HG03565 (cell line): ENCODE data around the gene MRTFA.
"Not testable (repeated sequence)": the region's sequence is repeated elsewhere in the genome, so short reads cannot be mapped to it uniquely, and the experiment has no call there.

Experiments
- ATAC-seq: cut with Tn5 transposase; IDR thresholded peaks from one replicate; pipeline ENCODE4 v1.9.1; 2021; ENCODE audit warnings: mild to moderate bottlenecking, moderate library complexity; ENCODE audit not compliant: unreplicated experiment

The MRTFA gene

GRCh38 chr22:40403651-40404050 lies 232.9 kb downstream of the MRTFA start:
- ATAC-seq: no peak

- no peak for ATAC-seq
These were observed 233.4 kb downstream of the MRTFA start for GRCh38 chr22:40403141-40403540.

- no peak for ATAC-seq
These were observed 234.5 kb downstream of the MRTFA start for GRCh38 chr22:40401981-40402406.

DNA sequence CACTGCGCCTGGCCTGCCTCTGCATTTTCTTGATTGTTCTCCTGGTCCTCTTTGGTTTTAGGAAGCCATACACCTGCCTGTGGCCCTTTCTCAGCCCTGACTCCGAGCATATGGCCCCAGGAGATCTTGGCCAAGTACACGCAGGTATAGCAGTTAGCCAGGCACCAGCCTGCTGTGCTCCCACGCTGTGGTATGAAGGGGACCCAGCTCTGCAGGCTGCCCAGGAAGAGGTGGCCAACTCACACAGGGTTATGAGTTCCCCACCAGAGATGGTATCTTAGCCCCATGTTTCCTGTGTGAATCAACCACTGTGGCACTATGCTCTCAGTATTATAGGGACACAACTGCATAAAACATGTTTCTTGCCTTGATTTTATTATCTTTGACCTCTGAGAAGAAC lies 235.0 kb downstream of the MRTFA start:
- no peak for ATAC-seq

DNA sequence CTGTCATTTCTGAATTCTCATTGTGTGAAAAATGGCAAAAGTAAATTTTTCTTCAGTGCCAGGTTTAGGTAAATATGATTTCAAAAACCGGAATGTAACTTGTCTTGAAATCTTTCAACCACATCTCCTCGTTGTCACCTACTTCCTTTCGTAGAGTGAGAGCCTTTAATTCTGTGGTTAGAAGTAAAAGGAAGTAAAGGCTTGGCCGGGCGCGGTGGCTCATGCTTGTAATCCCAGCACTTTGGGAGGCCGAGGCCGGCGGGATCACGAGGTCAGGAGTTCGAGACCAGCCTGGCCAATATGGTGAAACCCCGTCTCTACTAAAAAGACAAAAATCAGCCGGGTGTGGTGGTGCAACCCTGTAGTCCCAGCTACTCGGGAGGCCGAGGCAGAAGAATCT lies 236.4 kb downstream of the MRTFA start:
- no peak for ATAC-seq

DNA sequence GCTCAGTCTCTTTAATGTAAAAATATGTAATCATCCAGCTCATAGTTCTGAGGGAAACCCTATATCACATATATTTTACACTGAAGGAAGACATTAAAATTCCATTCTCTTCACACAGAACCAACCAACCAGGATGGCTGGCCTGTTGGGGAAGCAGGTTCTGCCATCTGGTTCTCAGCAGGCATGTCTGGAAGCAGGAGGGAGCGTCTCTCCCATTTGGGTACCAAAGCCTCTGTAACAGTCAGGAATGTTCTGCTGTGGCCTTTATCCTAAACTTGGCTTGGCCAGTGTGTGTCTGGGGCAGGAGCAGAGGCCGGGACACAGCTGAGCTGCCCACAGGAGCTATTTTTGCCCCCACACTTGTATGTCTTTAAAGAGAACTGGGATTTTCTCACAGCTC lies 236.9 kb downstream of the MRTFA start:
- no peak for ATAC-seq

DNA sequence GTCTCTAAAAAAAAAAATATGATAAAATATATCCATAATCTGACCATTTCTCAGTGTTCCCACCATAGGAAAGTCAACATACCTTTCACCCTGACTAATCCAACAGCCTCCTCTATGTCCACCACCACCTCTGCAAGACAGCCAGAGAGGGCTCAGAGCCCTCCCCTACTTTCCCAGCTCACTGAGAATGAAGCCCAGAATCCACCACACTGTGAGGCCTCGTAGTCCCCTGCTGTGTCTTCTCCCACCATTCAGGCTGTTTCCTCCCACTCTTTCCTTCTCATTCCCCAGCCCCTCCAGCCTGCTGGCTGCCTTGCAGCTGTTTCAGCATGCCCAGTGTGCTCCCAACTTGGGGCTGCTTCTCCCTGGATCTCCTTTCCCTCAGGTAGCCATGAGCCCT lies 239.1 kb downstream of the MRTFA start:
- ATAC-seq: no peak

DNA sequence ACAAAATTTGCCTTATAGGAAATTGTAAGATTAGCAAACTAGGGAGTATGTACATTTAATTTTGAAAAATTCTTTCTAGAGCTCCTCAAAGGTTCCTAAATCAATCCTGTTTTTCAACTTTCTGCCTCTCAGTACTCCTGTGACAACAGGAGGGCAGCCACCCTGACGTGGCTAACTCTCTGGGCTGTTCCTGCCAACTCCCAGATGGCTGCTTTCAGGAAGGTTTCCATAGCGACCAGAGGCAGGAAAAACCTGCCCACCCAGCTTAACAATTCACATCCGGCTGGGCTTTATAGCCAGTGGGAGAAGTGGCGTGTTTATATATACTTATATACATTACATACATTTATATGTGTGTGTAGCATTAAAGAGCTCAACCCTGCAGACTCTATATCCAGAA lies 239.6 kb downstream of the MRTFA start:
- no peak for ATAC-seq

- no peak for ATAC-seq
These were observed 240.9 kb downstream of the MRTFA start for GRCh38 chr22:40395607-40396006.

DNA sequence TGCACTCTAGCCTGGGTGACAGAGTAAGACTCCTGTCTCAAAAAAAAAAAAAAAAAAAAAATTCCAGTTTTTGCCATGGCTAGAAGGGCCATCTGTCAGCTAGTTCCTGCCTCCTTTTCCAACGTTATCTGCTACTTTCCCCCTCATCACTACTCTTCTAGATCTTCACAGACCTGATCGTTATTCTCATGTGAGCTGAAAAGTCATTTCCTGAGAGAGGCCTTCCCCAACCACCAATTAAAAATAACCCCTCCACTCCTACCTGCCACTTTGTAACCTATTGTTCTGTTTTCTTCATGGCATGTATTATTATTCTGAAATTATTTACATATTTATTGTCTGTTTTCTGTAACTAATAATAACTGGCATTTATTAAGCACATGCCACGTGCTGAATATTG lies 241.9 kb downstream of the MRTFA start:
- ATAC-seq: no peak

GRCh38 chr22:40392618-40393017 lies 243.9 kb downstream of the MRTFA start:
- ATAC-seq: no peak

DNA sequence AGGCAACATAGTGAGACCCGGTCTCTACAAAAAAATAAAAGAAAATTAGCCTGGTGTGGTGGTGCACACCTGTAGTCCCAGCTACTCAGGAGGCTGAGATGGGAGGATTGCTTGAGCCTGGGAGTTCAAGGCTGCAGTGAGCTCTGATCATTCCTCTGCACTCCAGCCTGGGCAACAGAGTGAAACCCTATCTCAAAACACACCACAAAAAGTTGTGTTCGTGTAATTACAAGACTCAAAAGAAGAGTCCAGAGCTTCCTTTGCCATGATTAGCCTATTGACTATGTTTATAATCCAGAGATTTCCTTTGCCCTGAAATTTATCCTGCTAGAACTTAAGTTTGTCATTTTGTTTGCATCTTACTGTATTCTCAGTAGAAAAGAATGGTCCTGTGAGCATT lies 245.1 kb downstream of the MRTFA start:
- ATAC-seq: no peak

- ATAC-seq: no peak
These were observed 248.3 kb downstream of the MRTFA start for GRCh38 chr22:40388231-40388630.

DNA sequence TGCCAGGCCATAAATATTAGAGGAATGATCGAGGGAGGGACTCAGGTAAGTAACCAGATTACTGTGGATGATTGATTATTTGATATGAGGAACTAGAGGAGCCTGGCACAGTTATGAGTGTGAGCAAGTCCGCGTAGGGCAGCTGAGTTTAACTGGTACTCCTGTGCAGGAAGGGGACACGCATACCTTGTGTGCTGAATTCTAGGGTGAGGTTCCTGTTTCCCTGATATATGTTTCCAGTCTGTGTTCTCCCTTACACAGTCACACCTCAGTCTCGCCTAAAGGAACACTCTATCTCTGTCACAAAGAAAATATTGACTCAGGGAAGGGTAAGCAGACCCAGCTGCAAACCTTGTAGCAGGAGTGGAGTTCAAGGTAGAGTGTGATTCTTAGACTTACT lies 248.8 kb downstream of the MRTFA start:
- no peak for ATAC-seq

GRCh38 chr22:40385036-40385782 lies 251.3 kb downstream of the MRTFA start:
- no peak for ATAC-seq

- no peak for ATAC-seq
These were observed 252.6 kb downstream of the MRTFA start for GRCh38 chr22:40383905-40384304.

- no peak for ATAC-seq
These were observed 255.1 kb downstream of the MRTFA start for GRCh38 chr22:40381461-40381860.

DNA sequence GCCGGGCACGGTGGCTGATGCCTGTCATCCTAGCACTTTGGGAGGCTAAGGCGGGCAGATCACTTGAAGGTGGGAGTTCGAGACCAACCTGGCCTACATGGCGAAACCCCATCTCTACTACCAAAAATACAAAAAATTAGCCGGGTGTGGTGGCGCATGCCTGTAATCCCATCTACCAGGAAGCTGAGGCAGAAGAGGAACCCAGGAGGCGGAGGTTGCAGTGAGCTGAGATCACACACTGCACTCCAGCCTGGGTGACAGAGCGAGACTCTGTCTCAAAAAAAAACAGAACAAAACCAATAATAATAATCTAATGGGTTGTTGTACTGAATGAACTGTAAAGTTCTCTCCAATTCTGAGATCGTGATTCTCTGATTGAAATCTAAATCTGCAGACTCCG lies 258.1 kb downstream of the MRTFA start:
- ATAC-seq: not testable (repeated sequence)

DNA sequence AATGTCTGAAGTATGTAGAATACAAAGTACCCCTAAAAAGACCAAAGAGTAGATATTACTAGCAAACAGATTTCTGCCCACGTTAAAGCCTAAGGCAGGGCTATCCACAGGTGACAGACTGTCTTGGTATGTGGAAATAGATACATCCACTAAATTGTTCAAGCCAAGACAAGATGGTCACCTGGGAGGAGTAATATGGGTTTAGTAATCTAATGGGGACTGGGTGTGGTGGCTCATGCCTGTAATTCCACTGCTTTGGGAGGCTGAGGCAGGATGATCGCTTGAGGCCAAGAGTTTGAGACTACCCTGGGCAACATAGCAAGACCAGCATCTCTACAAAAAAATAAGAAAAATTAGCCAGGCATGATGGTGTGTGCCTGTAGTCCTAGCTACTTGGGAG lies 258.6 kb downstream of the MRTFA start:
- no peak for ATAC-seq

GRCh38 chr22:40376149-40376548 lies 260.4 kb downstream of the MRTFA start:
- no peak for ATAC-seq

DNA sequence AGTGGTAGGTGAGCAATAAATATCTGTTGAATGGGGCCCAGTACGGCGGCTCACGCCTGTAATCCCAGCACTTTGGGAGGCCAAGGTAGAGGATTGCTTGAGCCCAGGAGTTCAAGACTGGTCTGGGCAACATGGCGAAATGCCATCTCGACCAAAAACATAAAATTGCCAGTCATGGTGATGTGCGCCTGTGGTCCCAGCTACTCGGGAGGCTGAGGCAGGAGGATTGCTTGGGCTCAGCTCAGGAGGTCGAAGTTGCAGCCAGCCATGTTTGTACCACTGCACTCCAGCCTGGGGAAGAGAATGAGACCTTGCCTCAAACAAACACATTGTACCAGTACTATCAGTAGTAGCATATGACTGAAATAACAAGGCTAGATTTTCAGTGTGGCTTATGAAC lies 262.0 kb downstream of the MRTFA start:
- no peak for ATAC-seq

- ATAC-seq: no peak
These were observed 267.7 kb downstream of the MRTFA start for GRCh38 chr22:40368836-40369235.

DNA sequence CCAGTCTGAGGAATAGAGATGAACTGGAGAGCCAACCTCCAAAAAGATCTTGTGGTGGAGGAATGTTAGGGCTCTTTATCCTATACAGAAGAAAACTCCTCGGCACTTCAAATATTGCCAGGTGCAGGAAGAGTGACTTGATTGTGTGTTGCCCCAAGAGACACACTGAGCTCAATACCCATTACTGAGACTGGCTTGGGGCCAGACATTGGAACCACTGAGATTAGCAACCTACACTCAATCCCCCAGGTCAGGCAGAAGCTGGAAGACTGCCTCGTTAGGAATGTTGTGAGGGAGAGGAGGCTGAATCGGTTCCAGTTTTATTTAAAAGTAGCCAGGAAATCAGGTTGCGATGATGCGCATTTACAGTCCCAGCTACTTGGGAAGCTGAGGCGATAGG lies 268.5 kb downstream of the MRTFA start:
- ATAC-seq: no peak
